Measurements from ENCODE around the gene PRPF6.
A peak's percentile ranks its signal among the peaks of the same experiment; 100 is the strongest.
"Not testable (repeated sequence)": the region's sequence is repeated elsewhere in the genome, so short reads cannot be mapped to it uniquely, and the experiment has no call there.

Gene PRPF6

DNA sequence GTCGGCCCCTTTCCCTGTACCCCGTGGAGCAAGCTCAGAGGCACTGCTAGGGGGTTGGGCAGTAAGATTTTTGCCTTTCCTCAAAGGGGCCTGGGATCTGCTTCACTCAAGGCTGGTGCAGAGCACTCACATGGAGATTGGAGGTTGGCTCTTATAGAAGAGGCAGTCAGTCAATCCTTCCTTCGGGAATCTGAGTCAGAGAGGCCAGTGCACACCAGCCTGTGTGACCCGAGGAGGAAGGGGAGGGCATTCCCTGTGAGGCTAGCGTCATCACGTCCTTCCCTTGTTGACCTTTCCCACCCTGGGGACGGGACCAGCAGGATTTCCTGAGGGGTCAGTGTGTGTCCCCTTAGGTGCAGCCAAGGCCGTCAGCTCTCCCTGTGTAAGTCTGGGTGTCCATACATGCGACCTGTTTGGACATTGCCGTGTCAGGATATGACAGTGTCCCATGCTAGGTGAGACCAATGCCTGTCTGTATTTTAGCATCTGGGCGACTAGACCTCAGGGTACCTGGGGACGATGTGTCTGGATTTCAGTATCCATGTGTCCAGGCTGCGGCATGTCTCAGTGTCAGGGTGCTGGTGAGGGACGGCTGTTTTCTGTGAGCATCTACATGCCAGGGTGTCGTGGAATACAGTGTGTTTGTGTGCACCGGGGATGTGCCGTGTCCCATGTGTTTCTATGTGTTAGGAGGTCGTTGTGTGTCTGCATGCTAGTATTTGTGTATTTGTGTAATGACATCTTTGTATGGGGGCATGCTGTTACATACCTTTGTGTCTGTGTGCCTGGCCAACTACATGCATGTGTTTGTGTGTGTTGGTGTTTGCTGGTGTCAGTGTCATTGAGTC lies 8.4 kb upstream of the PRPF6 start:
- DNase-seq (ENCODE audit: low read depth in 2 of 2, low spot score in 1 of 2) = no peak

DNA sequence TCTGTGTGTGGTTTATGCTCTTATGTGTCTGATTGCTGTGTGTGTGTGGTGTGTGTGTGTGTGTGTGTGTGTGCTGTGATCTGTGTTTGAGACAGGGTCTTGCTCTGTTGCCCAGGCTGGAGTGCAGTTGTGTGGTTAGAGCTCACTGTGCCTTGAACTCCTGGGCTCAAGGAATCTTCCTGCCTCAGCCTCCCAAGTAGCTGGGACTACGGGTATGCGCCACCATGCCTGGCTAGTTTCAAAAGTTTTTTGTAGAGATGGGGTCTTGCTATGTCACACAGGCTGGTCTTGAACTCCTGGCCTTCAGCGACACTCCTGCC lies 7.8 kb upstream of the PRPF6 start:
- no peak for DNase-seq (ENCODE audit: low read depth in 2 of 2, low spot score in 1 of 2)

DNA sequence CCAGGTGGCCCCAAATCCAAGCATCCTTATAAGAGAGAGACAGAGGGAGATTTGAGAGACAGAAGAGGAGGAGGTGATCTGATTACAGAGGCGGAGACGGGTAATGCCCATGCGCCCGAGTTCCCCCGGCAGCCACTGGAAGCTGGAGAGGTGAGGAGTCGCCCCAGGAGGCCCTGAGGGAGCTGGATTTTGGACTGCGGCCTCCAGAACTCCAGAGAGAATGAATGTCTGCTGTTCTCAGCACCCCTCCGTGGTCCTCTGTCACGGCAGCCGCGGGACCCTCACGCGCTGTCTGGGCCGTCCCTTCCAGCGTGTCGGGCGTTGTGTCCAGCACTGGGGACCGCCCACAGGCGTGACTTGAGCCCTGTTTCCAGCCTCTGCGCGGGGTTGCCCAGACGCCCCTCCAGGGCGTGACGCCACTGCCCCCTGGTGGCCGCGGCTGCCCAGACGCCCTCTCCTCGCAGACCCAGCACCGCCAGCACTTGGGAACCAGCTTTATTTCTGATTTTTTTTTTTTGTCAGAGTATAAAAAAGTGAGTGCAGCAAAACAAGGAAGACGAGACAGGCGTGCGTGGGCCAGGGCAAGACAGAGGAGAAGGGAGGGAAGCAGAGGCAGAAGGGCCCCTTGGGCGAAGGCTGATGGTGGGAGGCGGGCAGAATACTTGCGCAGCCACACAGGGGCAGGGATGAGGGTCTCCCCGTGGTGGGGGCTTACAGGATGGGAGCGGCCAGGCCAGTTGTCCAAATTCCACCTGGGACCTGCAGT lies 7.1 kb upstream of the PRPF6 start:
- DNase-seq (ENCODE audit: low read depth in 2 of 2, low spot score in 1 of 2) = peak in 1 of 2 donors; percentile 59

DNA sequence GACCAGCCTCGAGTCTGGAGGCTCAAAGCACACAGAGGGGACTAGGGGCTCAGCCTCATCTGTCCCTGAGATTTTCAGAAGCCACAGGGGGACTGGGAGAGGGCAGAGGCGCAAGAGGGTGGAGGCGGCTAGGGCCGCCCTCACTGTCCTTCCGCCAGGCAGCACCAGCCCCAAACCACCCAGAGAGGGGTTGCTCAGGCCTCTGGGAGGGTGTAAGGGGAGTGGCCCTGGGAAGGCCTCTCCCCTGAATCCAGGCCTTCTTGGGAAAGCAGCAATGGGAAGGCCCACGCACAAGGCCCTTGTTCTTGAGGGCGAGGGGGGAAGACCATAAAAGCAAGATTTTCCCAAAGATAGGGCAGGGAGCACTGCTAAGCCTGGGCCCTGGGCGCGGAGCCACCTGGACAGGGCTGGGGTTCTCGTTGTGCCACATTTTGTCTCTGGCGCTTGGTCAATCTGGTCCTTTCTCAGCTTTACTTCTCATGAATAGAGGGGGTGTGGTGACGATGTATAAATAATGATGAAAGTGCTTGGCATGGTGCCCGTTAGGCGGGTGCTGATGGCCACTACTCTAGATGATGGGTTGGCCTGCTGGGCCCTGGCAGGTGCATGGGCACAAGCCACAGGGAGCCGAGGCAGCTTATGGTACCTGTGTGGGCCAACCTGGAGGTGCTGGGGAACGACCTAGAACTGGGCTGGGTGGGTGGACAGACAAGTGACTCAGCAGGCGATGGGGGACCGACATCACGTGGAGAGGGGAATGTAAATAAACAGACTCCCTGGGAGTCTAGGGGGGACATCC lies 6.3 kb upstream of the PRPF6 start:
- DNase-seq (ENCODE audit: low read depth in 2 of 2, low spot score in 1 of 2) = no peak

DNA sequence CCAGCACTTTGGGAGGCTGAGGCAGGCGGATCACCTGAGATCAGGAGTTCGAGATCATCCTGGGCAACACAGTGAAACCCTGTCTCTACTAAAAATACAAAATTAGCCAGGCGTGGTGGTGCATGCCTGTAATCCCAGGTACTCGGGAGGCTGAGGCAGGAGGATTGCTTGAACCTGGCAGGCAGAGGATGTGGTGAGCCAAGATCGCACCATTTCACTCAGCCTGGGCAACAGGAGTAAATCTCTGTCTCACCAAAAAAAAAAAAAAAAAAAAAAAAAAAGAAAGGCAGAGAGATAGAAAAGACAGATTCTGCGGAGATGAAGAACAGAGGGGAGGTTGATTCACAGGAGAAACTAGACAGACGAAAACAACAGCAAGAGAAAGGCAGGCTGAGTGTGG lies 4.4 kb upstream of the PRPF6 start:
- not testable (repeated sequence) for DNase-seq (ENCODE audit: low read depth in 2 of 2, low spot score in 1 of 2)

DNA sequence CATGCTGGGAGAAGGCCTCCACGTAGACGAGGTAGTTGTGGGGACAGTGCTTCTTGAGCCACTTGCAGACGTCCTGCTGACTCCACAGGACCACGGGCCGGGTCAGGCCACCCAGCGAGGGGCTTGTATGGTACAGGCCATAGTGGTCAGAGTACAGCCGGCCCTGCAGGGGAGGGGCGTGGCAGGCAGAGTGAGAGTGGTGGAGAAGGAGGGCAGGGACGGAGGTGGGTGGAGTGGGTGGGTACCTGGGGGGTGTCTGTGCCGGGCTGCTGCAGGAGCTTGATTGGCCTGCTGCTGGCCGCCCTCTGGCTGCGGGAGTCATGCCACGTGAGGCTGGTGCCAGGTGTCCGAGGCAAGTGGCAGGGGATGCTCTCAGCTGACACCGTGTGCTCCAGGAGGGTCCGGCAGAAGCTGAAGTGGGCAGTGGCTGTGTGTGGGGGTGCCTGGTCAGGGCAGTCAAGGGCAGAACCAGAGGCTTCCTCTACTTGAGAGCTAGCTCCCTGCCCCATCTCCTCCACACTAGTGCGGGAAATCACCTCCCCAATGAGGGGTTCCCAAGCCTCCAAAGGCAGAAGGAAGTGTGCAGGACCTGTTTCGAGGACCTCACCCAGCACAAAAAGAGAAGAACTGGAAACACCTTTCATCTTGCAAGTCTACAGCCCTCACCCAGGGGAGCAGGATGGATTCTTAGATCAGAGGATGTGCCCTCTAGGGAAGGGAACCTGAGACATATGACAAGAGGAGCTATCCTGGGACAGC lies 3.8 kb upstream of the PRPF6 start:
- DNase-seq (ENCODE audit: low read depth in 2 of 2, low spot score in 1 of 2) = no peak

DNA sequence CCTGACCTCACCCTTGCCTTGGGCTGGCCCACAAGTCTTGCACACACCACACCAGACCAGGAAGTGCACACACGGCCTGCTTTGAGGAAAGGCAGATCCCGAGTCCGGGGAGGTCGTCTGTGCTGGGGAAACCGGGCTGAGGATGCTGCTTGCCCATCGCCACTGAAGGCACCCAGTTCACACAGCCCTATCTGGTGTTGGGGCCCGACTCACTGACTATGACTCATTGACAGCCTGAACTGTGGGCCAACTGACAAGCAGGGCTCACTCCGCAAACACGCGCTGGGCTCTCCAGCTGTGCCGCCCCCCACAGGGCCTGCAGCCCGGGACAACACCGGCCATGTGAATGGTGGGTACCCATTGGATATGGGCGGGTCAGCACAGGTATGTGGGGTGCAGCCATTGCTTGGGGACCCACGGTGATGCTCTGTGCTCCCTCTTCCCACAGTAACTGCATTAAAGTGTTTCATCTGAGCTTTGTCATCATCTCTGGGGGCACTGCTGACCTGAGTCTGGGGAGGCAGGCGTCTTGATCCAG lies 3.1 kb upstream of the PRPF6 start:
- peak in 1 of 2 donors; percentile 46 for DNase-seq (ENCODE audit: low read depth in 2 of 2, low spot score in 1 of 2)

DNA sequence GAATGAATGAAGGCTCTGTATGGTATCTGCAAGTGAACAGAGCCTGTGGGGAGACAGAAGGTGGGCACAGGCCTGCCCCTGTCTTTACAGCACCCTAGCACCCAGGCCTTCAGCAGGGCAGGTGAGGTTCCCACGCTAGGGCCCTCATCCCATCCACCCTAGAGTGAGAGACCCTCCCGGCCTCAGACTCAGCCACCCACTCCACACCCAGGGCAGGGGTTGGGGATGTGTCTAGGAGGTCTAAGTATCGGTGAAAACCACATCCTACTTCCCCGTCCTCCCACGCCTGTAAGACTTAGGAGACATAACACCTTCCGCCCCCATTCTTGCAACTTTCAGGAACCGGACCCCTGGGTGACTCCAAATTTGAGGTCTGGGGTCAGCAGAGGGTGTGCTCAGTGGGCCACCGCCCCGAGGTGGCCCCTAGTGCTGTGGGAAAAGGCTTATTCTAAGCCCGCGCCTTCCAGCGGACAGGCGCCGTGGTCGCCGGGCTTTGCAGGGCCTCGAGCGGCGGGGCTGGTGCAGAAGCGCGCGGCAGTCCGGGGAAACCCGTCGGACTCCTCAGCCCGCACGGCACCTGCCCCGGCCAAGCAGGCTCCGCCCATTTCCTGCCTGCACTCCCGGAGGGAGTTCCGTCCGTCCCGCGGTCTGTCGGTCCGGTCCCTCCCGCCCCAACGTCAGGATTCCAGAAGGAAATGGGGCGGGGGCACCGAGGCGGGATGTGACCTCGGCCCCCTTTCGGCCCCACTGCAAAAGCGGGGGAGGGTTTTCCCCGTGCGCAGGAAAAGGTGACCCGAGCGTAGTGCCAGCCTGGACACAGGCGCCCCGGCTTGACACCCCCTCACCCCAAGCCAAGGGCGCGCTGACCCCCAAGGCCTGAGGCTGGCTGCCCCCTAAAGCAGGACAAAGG lies 2.4 kb upstream of the PRPF6 start:
- DNase-seq (ENCODE audit: low read depth in 2 of 2, low spot score in 1 of 2) = peak in 1 of 2 donors; percentile 41

DNA sequence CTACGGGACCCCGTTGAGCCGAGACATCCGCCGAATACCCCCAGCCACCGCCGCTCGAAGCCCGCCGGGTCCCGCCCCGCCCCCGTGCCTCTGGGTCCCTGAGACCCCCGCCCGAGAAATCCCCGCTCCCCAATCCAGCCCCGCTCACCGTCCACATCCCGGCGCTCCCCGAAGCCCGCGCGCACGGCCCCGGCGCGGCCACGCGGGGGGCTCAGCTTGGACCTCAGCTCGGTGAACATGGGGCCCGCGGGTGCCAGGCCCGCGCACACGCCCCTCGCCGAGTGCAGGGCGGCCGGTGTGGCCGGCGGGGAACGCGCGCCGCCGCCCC lies 1.7 kb upstream of the PRPF6 start:
- DNase-seq (ENCODE audit: low read depth in 2 of 2, low spot score in 1 of 2) = no peak

DNA sequence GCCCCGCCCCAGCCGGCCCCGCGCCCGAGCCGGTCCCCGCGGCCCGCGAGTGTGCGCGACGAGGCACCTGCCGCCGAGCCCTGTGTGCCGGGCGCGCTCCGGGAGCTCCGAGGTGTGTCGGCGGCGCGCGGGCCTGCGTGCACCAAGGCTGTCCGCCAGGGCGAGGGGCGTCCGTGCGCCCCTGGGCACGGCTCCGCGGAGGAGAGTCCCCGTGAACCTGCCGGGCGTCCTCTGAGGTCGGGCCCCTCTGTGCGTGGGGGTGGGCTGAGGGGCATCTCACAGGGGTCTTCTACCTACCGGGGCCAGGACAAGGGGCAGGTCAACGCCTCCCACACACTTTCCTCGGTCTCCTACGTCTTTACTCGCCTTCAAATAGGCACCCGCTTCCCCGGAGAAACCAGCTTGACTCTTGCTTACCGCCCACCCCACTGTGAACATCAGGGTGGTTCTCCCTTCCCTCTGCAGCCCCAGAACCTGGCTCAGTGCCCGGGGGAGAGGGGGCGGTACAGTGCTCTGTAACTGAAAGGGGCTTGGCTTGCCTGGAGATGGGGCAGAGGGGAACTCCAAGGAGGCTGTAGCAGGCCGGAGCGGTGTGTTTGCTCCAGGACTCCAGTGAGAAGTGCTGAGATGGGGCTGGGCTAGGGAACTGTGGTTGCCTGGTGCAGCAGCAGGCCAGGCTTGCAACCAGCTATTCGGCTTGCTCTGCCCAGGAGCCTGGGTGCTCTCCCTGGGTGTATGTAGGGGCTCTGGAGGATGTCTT lies 1.2 kb upstream of the PRPF6 start, which contains the start of gene SAMD10:
Gene SAMD10, minus strand, starts transcription at position 86 of the 760 bp plus-strand sequence. CDS start 175 bp downstream, outside the sequence.
- DNase-seq (ENCODE audit: low read depth in 2 of 2, low spot score in 1 of 2) = peak; percentile 76 to 82

DNA sequence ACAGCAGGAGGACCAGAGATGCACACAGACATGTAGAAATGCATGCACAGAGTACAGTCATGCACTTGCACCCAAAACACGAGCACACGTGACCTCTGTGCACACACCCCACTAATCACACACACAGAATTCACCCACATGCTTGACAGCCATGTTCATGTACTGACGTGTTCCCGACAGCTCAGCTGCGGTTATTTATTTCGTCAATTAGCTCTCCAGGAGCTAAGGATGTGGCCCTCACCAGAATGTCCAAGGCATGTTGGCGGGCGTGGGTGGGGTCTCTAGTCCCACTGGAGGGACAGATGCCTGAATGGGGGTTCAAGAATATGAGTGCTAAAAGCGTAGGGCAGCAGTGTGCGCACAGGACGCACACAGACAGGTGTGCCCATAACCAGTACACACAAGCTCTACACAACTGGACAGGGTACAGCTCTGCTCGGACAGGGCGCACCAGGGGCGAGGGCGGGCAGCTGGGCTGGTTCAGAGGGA lies 571 bp upstream of the PRPF6 start:
- no peak for DNase-seq (ENCODE audit: low read depth in 2 of 2, low spot score in 1 of 2)

DNA sequence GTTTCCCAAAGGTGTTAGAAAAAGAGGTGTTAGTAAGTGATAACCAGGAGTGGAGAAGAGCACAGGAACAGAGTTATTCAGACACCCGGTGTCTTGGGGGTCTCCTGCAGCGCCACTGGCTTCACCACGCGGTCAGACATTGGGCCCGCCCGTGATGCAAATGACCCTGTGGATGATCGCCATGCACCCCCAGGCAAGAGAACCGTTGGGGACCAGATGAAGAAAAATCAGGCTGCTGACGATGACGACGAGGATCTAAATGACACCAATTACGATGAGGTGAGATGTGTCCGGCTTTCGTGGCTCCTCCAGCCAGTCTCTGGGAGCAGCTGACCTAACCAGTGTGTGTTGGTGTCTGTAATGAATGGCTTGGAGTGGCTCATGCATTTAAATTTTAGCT lies 2.0 kb downstream of the PRPF6 start:
- no peak for DNase-seq (ENCODE audit: low read depth in 2 of 2, low spot score in 1 of 2)

DNA sequence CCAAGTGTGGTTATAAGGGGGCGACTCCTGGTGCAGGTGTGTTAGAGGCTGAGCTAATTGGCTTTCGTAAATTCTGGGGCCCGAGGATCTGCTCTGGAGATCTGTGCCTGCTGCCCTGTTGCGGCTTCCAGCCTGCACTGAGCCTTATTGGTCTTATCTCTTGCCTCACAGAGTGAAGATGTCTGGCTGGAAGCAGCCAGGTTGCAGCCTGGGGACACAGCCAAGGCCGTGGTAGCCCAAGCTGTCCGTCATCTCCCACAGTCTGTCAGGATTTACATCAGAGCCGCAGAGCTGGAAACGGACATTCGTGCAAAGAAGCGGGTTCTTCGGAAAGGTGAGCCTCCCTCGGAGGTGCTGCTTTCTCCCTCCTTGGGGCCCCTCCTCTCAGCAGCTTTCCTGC lies 20.0 kb downstream of the PRPF6 start:
- DNase-seq (ENCODE audit: low read depth in 2 of 2, low spot score in 1 of 2) = no peak

DNA sequence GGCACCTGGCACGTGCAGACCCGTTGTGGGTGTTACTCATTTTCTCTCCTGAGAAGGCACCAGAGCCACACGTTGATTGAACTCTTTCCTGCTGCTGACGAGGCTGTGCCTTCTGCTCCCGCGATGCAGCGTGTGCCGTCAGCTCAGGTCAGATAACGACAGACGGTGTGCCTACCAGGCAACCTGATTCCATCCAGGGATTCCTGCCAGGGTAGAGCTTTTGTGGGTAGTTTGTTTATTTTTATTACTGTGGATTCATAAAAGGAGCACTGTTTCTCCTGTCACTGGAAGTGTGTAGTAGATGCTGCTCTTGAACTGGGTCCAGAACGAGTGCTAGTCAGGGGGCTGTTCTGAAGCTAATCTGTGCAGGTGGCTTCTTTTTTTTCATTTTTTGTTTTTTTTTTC lies 20.7 kb downstream of the PRPF6 start:
- no peak for DNase-seq (ENCODE audit: low read depth in 2 of 2, low spot score in 1 of 2)

DNA sequence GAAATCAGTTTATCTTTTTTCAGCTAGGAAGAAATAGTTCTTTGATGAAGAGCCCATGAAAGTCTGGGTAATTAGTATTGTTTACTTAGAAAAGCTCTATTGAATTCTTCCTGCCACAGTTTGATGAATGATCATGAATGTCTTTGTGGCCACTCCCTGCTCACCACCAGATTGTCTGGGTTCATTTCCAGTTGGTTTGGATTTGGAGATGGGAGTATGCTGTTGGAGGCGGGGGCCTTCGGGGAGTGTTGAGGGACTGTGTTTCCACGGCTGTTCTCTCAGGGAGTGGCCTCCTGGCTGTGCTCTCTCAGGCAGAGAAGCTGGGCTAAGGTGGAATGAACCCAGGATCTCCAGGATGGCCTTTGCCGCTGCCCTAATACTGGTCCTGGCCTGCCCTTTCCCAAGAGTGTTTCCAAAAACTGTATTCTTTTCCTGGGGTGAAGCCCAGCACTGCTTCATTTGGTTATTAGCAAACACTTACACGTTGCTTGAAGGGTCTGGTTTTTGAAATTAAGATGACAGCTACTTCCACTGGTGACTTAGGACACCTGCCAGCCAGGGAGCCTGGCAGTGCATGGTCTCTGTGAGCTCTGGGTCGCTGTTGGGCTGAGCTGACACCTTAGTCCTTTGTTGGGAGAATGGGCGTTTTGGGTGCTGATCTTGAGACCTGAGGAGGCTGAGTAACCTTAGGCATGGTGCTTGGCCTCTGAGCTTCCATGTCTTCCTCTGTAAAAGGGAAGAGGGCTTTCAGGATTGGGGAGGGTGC lies 23.2 kb downstream of the PRPF6 start:
- no peak for DNase-seq (ENCODE audit: low read depth in 2 of 2, low spot score in 1 of 2)

DNA sequence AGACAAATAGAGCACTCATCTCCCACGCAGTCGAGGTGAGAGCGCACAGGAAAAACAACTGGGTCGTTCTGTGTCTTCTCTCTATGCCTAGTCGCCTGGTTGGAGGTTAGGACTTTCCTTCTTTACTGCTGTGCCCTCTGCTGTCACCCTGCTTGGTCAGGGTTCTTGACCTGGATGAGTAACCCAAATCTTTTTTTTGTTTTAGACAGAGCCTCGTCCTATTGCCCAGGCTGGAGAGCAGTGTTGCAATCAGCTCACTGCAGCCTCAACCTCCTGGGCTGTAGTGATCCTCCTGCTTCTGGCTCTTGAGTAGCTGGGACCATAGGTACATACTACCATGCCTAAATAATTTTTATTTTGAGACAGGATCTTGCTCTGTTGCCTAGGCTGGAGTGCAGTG lies 24.5 kb downstream of the PRPF6 start:
- no peak for DNase-seq (ENCODE audit: low read depth in 2 of 2, low spot score in 1 of 2)

DNA sequence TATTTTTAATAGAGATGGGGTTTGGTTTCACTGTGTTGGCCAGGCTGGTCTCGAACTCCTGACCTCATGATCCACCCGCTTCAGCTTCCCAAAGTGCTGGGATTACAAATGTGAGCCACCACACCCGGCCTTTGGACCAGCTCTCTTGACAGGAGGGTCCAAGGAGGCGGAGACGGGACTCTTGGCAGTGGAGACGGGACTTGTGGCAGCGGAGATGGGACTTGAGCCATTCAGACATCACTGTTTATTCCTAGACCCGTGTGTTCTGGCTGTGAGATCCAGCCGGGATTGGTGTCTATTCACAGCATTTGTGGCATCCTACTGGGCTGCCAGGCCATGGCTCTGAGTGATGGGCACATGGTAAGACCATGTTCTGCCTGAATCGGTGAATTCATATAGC lies 25.6 kb downstream of the PRPF6 start:
- DNase-seq (ENCODE audit: low read depth in 2 of 2, low spot score in 1 of 2) = no peak

DNA sequence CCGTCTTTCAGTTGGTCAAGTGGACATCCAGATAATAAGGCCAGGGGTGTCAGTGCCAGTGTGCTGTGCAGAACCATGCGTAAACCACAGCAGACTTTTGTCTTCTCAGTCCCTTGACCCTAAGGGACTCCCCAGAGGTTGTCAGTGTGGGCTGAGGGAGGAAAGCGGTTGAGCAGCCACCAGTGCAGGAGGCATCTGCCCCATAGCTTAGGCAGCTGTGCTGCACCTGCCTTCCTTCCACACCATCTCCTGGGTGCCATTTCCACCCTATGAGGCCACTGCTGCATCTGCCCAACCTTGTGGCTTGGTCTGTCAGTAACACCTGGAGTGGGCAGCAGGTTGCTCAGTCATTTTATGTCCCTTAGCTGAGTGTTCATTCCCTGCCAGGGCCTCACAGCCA lies 26.0 kb downstream of the PRPF6 start:
- no peak for DNase-seq (ENCODE audit: low read depth in 2 of 2, low spot score in 1 of 2)
